HEK293T (cell line): ENCODE data around the gene RANBP3.

Source experiments
- HDGF ChIP-seq: fragments of 450-650 bp; IDR thresholded peaks from 2 replicates; pipeline ENCODE4 v1.6.1; 2017; ENCODE audit warnings: antibody characterized with exemption, borderline replicate concordance
- L3MBTL2 ChIP-seq: fragments of 450-650 bp; conservative IDR thresholded peaks from 2 replicates; pipeline ENCODE4 v1.6.1; 2016; ENCODE audit warnings: mild to moderate bottlenecking
- LEF1 ChIP-seq: fragments of 450-650 bp; IDR thresholded peaks from 2 replicates; pipeline ENCODE4 v1.6.1; 2017; ENCODE audit warnings: mild to moderate bottlenecking, borderline replicate concordance
- NFRKB ChIP-seq: fragments of 450-650 bp; IDR thresholded peaks from 2 replicates; pipeline ENCODE4 v1.6.1; 2016; ENCODE audit warnings: mild to moderate bottlenecking, moderate library complexity
- SP1 ChIP-seq: fragments of 450-650 bp; IDR thresholded peaks from 2 replicates; pipeline ENCODE4 v1.6.1; 2017

- TF ChIP-seq L3MBTL2 (no peak), NFRKB (no peak), LEF1 (no peak), SP1 (no peak), HDGF (no peak)
Observed at GRCh38 chr19:5897189-5897969, 80.6 kb downstream of the RANBP3 start.
